Measurements from ENCODE around the gene ADAMTS6.

ADAMTS6 gene

GRCh38 chr5:65475336-65475735 lies 6.4 kb downstream of the ADAMTS6 start:
- no peak for DNase-seq (ENCODE audit: low read depth in 2 of 3, low spot score in 1 of 3)

DNA sequence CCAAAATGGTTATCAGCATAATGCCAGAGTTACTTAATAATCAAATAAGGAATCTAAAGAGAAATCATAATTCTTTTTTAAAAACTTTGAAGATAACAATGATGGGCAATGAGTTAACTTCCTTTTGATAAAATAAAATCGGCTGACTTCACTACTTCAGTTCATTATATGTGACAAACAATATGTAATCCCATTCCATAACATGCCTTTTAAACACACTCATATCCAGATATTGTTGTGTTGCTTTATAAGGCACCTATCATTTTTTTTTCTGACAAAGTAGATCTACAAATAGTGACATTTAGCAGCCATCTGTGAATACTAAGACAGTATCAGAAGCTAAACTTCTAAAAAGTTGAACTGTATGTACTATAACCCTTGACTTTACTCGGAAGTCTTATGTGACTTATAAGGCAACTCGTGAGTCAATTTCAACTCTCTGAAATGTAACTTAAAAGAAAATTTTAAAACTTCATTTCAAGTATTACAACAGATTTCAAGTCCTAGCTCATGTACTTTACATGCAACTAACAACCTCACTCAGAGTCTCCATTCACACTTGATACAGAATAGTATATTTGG lies 7.5 kb downstream of the ADAMTS6 start:
- no peak for DNase-seq (ENCODE audit: low read depth in 2 of 3, low spot score in 1 of 3)

- no peak for DNase-seq (ENCODE audit: low read depth in 2 of 3, low spot score in 1 of 3)
Measured at GRCh38 chr5:65468633-65469032, 13.1 kb downstream of the ADAMTS6 start.

DNA sequence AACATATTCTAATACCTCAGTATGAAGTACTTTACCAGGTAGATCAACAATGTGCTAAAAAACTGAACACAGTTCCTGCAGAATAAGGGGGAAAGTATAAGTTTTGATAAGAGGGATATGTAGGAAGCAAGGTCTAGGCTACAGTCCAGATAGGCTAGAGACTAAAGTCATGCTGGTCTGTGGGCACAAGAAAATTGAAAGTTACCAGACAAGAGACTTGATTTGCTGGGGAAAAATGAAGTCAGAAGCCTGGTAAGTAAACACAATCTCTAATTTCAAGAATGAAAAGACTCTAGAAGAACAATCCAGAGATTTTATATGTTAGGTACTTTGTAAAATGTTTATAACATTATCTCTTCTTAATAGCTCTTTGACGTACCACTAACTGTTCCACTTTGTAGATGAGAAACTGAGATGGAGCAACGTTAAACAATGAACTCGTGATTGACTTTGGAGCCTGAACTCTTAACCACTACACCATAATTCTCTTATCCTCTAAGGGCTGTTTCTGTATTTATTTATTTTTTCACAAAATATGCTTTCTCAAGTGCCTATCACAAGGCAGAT lies 19.5 kb downstream of the ADAMTS6 start:
- no peak for DNase-seq (ENCODE audit: low read depth in 2 of 3, low spot score in 1 of 3)

DNA sequence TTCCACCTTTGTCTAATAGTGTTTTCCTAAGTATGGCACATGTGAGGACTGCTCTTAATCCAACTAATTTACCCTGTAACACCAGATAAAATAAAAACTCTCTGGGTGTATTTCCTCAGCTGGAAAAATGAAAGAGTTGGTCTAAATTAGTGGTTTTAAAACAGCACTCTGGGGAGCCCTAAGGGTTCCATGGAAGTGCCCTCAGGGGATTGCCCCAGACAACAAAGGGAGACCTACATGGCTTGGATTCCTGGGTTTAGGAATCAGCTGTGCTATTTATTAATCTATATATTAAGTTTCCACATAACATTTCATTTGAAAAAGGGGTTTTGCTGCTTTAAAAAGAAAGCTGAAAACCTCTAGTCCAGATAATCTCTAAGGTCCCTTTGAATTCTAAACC lies 20.2 kb downstream of the ADAMTS6 start:
- DNase-seq (ENCODE audit: low read depth in 2 of 3, low spot score in 1 of 3): no peak

- DNase-seq (ENCODE audit: low read depth in 2 of 3, low spot score in 1 of 3): no peak
Measured at GRCh38 chr5:65459995-65460394, 21.7 kb downstream of the ADAMTS6 start.

- no peak for DNase-seq (ENCODE audit: low read depth in 2 of 3, low spot score in 1 of 3)
Measured at GRCh38 chr5:65455064-65455463, 26.7 kb downstream of the ADAMTS6 start.

GRCh38 chr5:65451436-65451835 lies 30.3 kb downstream of the ADAMTS6 start:
- no peak for DNase-seq (ENCODE audit: low read depth in 2 of 3, low spot score in 1 of 3)

- DNase-seq (ENCODE audit: low read depth in 2 of 3, low spot score in 1 of 3): no peak
Measured at GRCh38 chr5:65446682-65447081, 35.0 kb downstream of the ADAMTS6 start.

DNA sequence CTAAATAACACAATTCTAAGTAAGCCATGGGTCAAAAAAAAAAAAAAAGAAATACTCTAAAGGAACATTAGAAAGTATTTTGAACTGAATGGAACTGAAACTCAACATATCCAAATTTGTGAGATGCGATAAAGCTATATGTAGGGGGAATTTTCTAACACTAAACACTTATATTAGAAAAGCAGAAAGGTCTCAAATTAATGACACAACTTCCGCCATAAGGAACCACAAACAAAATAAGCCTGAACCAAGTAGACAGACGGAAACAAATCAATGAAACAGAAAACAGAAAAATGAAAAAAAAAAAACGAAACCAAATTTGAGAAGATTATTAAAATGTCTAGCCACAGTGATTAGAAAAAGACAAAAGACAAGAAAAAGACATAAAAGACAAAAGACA lies 39.9 kb downstream of the ADAMTS6 start:
- no peak for DNase-seq (ENCODE audit: low read depth in 2 of 3, low spot score in 1 of 3)

DNA sequence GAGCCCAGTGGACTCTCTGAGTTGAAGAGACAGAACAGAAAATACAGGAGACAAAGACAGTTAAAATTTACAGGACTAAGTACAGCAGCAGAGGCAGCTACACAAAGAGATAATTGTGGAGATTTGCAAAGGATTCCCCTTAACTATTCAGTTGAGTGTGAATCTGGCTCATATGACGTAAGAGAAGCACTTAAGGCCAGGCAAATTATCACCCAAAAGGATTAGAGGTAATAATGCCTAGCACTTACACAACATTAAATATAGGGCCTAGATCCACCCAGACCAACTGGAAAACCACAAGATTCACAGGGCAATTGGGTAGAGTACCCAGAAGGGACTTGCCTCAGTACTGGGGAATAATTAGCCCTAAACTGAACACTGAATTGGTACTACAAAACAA lies 41.3 kb downstream of the ADAMTS6 start:
- DNase-seq (ENCODE audit: low read depth in 2 of 3, low spot score in 1 of 3): no peak

DNA sequence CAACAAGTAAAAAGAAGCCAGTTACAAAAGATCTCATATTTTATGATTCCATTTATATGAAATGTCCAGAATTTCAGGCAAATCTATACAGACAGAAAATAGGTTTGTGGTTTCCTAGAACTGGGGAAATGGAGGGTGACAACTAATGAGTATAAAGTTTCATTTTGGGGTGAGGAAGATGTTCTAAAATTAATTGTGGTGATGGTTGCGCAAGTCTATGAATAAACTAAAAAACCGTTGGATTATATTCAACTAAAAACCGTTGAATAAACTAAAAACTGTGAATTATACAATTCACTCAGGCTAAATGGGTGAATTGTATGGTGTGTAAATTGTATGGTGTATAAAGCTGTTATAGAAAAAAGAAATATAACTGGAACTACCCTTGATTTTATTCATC lies 47.6 kb downstream of the ADAMTS6 start:
- DNase-seq (ENCODE audit: low read depth in 2 of 3, low spot score in 1 of 3): no peak

GRCh38 chr5:65426656-65427055 lies 55.1 kb downstream of the ADAMTS6 start:
- no peak for DNase-seq (ENCODE audit: low read depth in 2 of 3, low spot score in 1 of 3)

- DNase-seq (ENCODE audit: low read depth in 2 of 3, low spot score in 1 of 3): no peak
Measured at GRCh38 chr5:65423623-65424022, 58.1 kb downstream of the ADAMTS6 start.

- DNase-seq (ENCODE audit: low read depth in 2 of 3, low spot score in 1 of 3): no peak
Measured at GRCh38 chr5:65418661-65419060, 63.1 kb downstream of the ADAMTS6 start.

DNA sequence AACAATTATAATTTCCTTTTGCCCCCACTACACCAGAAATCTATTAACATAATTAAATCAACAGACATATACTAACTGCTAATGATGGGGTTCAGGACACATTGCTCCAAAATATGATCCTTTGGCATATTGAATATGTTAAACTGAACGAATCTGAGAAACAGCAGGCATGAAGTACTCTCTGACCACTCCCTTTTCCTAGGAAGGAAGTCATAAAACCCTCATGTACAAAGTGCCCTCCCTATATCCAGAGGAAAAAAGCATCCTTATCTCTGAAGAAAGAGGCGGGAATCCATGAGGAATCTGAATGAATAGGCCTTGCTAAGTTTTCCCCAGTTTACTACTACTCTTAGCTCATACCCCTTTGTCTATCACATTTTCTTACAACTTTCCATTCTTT lies 67.9 kb downstream of the ADAMTS6 start:
- no peak for DNase-seq (ENCODE audit: low read depth in 2 of 3, low spot score in 1 of 3)

DNA sequence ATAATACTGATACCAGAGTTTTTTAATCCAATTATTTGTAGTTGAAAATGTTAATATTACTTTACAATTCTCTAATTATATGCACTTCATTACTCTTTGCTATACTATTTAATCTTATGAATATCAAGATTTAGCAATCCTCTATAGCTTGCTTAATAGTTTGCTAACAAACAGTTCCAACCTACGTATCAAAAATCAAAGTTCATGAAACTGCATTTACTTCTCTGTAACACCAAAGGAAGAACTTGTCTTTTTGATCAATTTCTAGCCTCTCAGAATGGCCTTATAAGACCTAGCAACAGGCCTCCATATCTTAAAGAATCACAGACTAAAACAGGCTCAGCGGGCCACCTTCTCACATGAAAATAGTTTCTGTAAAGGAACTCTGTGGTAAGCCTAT lies 68.9 kb downstream of the ADAMTS6 start:
- DNase-seq (ENCODE audit: low read depth in 2 of 3, low spot score in 1 of 3): no peak

DNA sequence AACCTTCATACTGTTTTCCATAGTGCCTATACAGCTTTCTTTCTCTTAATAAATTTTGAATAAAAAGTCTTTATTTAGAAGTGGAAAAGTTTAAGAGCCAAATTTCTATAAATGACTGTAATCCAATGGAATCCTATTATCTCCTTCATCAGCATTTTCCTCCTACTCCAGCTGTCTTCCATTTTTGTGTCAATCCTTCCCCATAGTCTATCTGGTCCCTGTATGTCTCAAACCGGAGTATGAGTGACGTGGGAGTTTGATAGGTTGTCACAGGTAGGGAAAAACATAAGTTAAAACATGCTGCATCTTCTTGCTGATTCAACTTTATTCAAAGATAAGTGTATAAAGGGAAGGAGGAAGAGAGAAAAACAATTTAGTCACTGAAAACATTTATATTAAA lies 70.4 kb downstream of the ADAMTS6 start:
- DNase-seq (ENCODE audit: low read depth in 2 of 3, low spot score in 1 of 3): no peak

- no peak for DNase-seq (ENCODE audit: low read depth in 2 of 3, low spot score in 1 of 3)
Measured at GRCh38 chr5:65395526-65396155, 86.1 kb downstream of the ADAMTS6 start.

GRCh38 chr5:65394087-65394486 lies 87.6 kb downstream of the ADAMTS6 start:
- DNase-seq (ENCODE audit: low read depth in 2 of 3, low spot score in 1 of 3): no peak

DNA sequence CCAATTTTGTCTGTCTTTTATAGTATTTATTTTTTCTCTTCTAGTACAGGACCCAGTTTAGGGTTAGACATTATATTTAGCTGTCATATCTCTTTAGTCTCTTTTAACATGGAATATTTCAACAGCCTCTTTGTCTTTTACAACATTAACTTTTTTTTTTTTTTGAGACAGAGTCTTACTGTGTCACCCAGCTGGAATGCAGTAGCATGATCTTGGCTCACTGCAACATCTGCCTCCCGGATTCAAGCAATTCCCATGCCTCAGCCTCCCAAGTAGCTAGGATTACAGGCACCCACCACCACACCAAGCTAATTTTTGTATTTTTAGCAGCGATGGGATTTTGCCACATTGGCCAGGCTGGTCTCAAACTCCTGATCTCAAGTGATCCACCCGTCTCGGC lies 90.1 kb downstream of the ADAMTS6 start:
- no peak for DNase-seq (ENCODE audit: low read depth in 2 of 3, low spot score in 1 of 3)

- no peak for DNase-seq (ENCODE audit: low read depth in 2 of 3, low spot score in 1 of 3)
Measured at GRCh38 chr5:65390208-65390607, 91.5 kb downstream of the ADAMTS6 start.

DNA sequence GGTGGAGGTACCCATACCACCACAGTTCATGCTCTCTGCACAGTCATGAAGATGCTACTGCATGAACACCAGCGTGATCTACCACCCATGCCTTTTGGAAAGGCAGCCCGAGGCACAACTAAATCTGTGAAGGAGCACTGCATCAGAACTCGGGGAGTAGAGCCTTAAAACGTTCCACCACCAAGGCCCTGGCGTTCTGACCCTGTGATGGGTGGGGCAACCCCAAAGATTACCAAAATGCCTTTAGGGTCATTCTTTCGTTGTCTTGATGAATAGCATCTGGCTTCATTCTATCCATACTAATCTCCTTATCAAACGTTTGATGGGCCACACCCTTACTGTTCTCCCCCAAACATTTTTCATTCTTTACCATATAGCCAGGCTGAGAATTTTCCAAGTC lies 97.9 kb downstream of the ADAMTS6 start:
- no peak for DNase-seq (ENCODE audit: low read depth in 2 of 3, low spot score in 1 of 3)
